Measurements from ENCODE around the gene ANKMY1.
A peak's percentile ranks its signal among the peaks of the same experiment; 100 is the strongest.

The ANKMY1 gene

GRCh38 chr2:240466579-240467148 is 91.1 kb downstream of the ANKMY1 start:
- no peak overlapping the region for H3K4me3 Mint-ChIP-seq
- no peaks in the 10 kb centered on the region for H3K9me3 Mint-ChIP-seq
- DNase-seq (ENCODE audit: low spot score in 2 of 2) (peak in 1 of 2 donors; percentile 45), ATAC-seq (no peak)
- no peaks in the 10 kb centered on the region for H3K4me1 Mint-ChIP-seq
- no peak overlapping the region for H3K27ac Mint-ChIP-seq
- H3K36me3 Mint-ChIP-seq, result no peaks in the 10 kb centered on the region

- DNase-seq (ENCODE audit: low spot score in 2 of 2), result peak in 1 of 2 donors; percentile 1
- Mint-ChIP-seq H3K9me3 (no peaks in the 10 kb centered on the region), H3K36me3 (no peaks in the 10 kb centered on the region), H3K4me1 (no peaks in the 10 kb centered on the region), H3K4me3 (no peak overlapping the region), H3K27ac (no peak overlapping the region)
- ATAC-seq, result no peak
Observed at GRCh38 chr2:240465765-240466578, 91.8 kb downstream of the ANKMY1 start.

- no peak for DNase-seq (ENCODE audit: low spot score in 2 of 2)
- no peak for ATAC-seq
- Mint-ChIP-seq H3K4me1 (no peaks in the 10 kb centered on the region), H3K4me3 (no peak overlapping the region), H3K27ac (no peak overlapping the region), H3K36me3 (no peaks in the 10 kb centered on the region), H3K9me3 (no peaks in the 10 kb centered on the region)
Observed at GRCh38 chr2:240465268-240465764, 92.5 kb downstream of the ANKMY1 start.

- Mint-ChIP-seq H3K9me3 (no peaks in the 10 kb centered on the region), H3K36me3 (no peaks in the 10 kb centered on the region), H3K4me3 (no peak overlapping the region), H3K27ac (no peak overlapping the region), H3K4me1 (no peaks in the 10 kb centered on the region)
- DNase-seq (ENCODE audit: low spot score in 2 of 2) (peak in 1 of 2 donors; percentile 1), ATAC-seq (no peak)
Observed at GRCh38 chr2:240464514-240465241, 93.1 kb downstream of the ANKMY1 start.

GRCh38 chr2:240463866-240464481 is 93.8 kb downstream of the ANKMY1 start:
- Mint-ChIP-seq H3K4me1 (no peaks in the 10 kb centered on the region), H3K36me3 (no peaks in the 10 kb centered on the region), H3K9me3 (no peaks in the 10 kb centered on the region), H3K27ac (no peak overlapping the region), H3K4me3 (no peak overlapping the region)
- no peak for DNase-seq (ENCODE audit: low spot score in 2 of 2)
- no peak for ATAC-seq

- Mint-ChIP-seq H3K36me3 (no peaks in the 10 kb centered on the region), H3K4me1 (no peaks in the 10 kb centered on the region), H3K9me3 (no peaks in the 10 kb centered on the region), H3K27ac (no peak overlapping the region), H3K4me3 (no peak overlapping the region)
- ATAC-seq, result no peak
- no peak for DNase-seq (ENCODE audit: low spot score in 2 of 2)
Observed at GRCh38 chr2:240463274-240463865, 94.4 kb downstream of the ANKMY1 start.

GRCh38 chr2:240462707-240463273 is 95.0 kb downstream of the ANKMY1 start:
- Mint-ChIP-seq H3K4me3 (no peak overlapping the region), H3K36me3 (no peaks in the 10 kb centered on the region), H3K9me3 (no peaks in the 10 kb centered on the region), H3K4me1 (no peaks in the 10 kb centered on the region), H3K27ac (no peak overlapping the region)
- DNase-seq (ENCODE audit: low spot score in 2 of 2) (no peak), ATAC-seq (no peak)

- H3K9me3 Mint-ChIP-seq, result no peaks in the 10 kb centered on the region
- no peaks in the 10 kb centered on the region for H3K4me1 Mint-ChIP-seq
- H3K4me3 Mint-ChIP-seq, result no peak overlapping the region
- H3K36me3 Mint-ChIP-seq, result no peaks in the 10 kb centered on the region
- DNase-seq (ENCODE audit: low spot score in 2 of 2) (no peak), ATAC-seq (no peak)
- H3K27ac Mint-ChIP-seq, result no peak overlapping the region
Observed at GRCh38 chr2:240462073-240462706, 95.6 kb downstream of the ANKMY1 start.

GRCh38 chr2:240461471-240462072 is 96.2 kb downstream of the ANKMY1 start:
- DNase-seq (ENCODE audit: low spot score in 2 of 2), result no peak
- Mint-ChIP-seq H3K27ac (no peak overlapping the region), H3K36me3 (no peaks in the 10 kb centered on the region), H3K4me1 (no peaks in the 10 kb centered on the region), H3K9me3 (no peaks in the 10 kb centered on the region), H3K4me3 (no peak overlapping the region)
- ATAC-seq, result no peak

- ATAC-seq, result no peak
- H3K36me3 Mint-ChIP-seq, result no peaks in the 10 kb centered on the region
- no peak overlapping the region for H3K27ac Mint-ChIP-seq
- H3K4me1 Mint-ChIP-seq, result no peaks in the 10 kb centered on the region
- H3K4me3 Mint-ChIP-seq, result no peak overlapping the region
- no peak for DNase-seq (ENCODE audit: low spot score in 2 of 2)
- H3K9me3 Mint-ChIP-seq, result no peaks in the 10 kb centered on the region
Observed at GRCh38 chr2:240460781-240461431, 96.9 kb downstream of the ANKMY1 start.

- Mint-ChIP-seq H3K4me3 (no peak overlapping the region), H3K9me3 (no peaks in the 10 kb centered on the region), H3K4me1 (no peaks in the 10 kb centered on the region), H3K27ac (no peak overlapping the region), H3K36me3 (no peaks in the 10 kb centered on the region)
- DNase-seq (ENCODE audit: low spot score in 2 of 2) (no peak), ATAC-seq (no peak)
Observed at GRCh38 chr2:240460253-240460711, 97.5 kb downstream of the ANKMY1 start.

GRCh38 chr2:240459401-240460252 is 98.2 kb downstream of the ANKMY1 start:
- Mint-ChIP-seq H3K4me3 (no peak overlapping the region), H3K27ac (no peak overlapping the region), H3K36me3 (no peaks in the 10 kb centered on the region), H3K9me3 (no peaks in the 10 kb centered on the region), H3K4me1 (peaks cover 5% of the 10 kb centered on the region)
- ATAC-seq, result no peak
- no peak for DNase-seq (ENCODE audit: low spot score in 2 of 2)

GRCh38 chr2:240458900-240459391 is 98.8 kb downstream of the ANKMY1 start:
- DNase-seq (ENCODE audit: low spot score in 2 of 2) (no peak), ATAC-seq (no peak)
- Mint-ChIP-seq H3K9me3 (no peaks in the 10 kb centered on the region), H3K27ac (no peak overlapping the region), H3K4me3 (no peak overlapping the region), H3K36me3 (no peaks in the 10 kb centered on the region), H3K4me1 (peaks cover 12% of the 10 kb centered on the region)
